Hair follicular keratinocyte (primary cell): ENCODE data around the gene OR5B3. TPM values are rescaled to one million over a fixed set of nuclear protein-coding genes. Genes with fewer than 3 reads are reported as not detected.

Experiments used
- total RNA-seq: library from RNA; depleted of rRNA; stranded (reverse); fragments of >200 nt; gene quantifications from 2 replicates; pipeline ENCODE4 v1.2.3, GENCODE V29; 2015

OR5B3 gene
- total RNA-seq = not detected in 2 replicates

GRCh38 chr11:58406774-58407173, at the start of gene OR5B3:
Gene OR5B3 (minus strand): TSS chr11:58406874. CDS start chr11:58403409, 3,465 bp downstream.

GRCh38 chr11:58442136-58442535, 35.5 kb upstream of the OR5B3 start, which contains the start of gene OR5B12:
Gene OR5B12 (minus strand): TSS chr11:58442236. CDS start chr11:58440151, 2,085 bp downstream.

GRCh38 chr11:58428021-58428420, 21.3 kb upstream of the OR5B3 start, which contains the start of gene OR5B2:
Gene OR5B2 (minus strand): TSS chr11:58428121. CDS start chr11:58423261, 4,860 bp downstream.

GRCh38 chr11:58358969-58359368, 47.7 kb downstream of the OR5B3 start, which contains the start of gene OR5B17:
Gene OR5B17 (minus strand): TSS chr11:58359069. CDS start chr11:58359069, 0 bp downstream.

Other genes with a start within 250 kb of the OR5B3 start
- gene OR9Q2, start 217.8 kb downstream of the OR5B3 start, total RNA-seq = not detected in 2 replicates
- not detected in 2 replicates for gene OR1S2, start 202.7 kb downstream of the OR5B3 start, total RNA-seq
- gene OR1S1, start 194.2 kb downstream of the OR5B3 start, total RNA-seq = not detected in 2 replicates
- not detected in 2 replicates for gene OR10Q1, start 178.0 kb downstream of the OR5B3 start, total RNA-seq
- gene OR10W1, start 138.6 kb downstream of the OR5B3 start, total RNA-seq = not detected in 2 replicates
- gene OR5B17, start 47.8 kb downstream of the OR5B3 start, total RNA-seq = not detected in 2 replicates
- not detected in 2 replicates for gene OR5B2, start 21.2 kb upstream of the OR5B3 start, total RNA-seq
- gene OR5B12, start 35.4 kb upstream of the OR5B3 start, total RNA-seq = not detected in 2 replicates
- gene OR5B21, start 101.2 kb upstream of the OR5B3 start, total RNA-seq = not detected in 2 replicates
- gene LPXN, start 169.0 kb upstream of the OR5B3 start, total RNA-seq = 23.2 and 28.9 TPM in 2 replicates
- gene ZFP91, start 172.2 kb upstream of the OR5B3 start, total RNA-seq = 35.2 and 42.9 TPM in 2 replicates
- gene CNTF, start 215.8 kb upstream of the OR5B3 start, total RNA-seq = 0.19 and 0.23 TPM in 2 replicates